Measurements from ENCODE around the gene APOBEC3F.
"Not testable (repeated sequence)": the region's sequence is repeated elsewhere in the genome, so short reads cannot be mapped to it uniquely, and the experiment has no call there.

GRCh38 chr22:39079054-39079637 lies 38.5 kb downstream of the APOBEC3F start:
- TF ChIP-seq EZH2 (IDR thresholded peaks at IDR 0.05; ENCODE audit: insufficient read depth, poor library complexity, severe bottlenecking); EZH2phosphoT487 (IDR thresholded peaks at IDR 0.05; ENCODE audit: insufficient read depth, low read depth): not testable (repeated sequence)

Measured in GM23248 (cell line).